NCI-H526 treated with DMSO at 0.1 percent for 48 hours (cell line): Measurements from ENCODE around the gene ESRRB.
A peak's percentile ranks its signal among the peaks of the same experiment; 100 is the strongest.

Experiments
- DNase-seq: peaks from one replicate; lab custom pipeline; 2025; lab: John Stamatoyannopoulos, UW

ESRRB gene

DNA sequence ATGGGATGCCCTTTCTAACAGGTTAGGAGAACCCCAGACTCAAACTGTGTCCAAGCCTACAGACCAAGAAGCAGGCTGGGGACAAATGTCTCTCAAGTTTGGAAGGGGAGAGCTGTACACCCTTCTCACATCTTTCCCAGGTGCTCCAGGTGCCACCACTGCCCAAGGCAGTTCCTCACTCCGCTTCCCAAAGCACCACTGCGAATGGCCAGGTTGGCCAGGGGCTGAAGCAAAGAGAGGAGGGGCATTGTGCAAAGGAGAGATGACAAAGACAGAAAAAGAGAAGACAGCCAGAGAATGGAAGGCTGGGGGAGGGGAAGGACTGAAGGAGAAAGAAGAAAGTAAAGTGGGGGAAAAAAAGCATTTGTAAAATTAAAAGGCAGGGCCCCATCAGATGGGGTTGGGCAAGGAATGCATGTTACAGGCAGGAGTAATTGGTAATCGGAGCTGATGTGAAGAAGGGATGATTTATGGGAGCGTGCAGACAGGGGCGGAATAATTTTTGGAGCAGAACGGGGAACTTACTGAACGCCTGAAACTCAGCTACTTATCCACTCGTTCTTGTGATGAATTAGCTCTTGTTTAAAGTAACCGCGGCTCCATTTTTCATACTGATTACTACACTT, 165.8 kb downstream of the ESRRB start:
- DNase-seq: peak; percentile 9

DNA sequence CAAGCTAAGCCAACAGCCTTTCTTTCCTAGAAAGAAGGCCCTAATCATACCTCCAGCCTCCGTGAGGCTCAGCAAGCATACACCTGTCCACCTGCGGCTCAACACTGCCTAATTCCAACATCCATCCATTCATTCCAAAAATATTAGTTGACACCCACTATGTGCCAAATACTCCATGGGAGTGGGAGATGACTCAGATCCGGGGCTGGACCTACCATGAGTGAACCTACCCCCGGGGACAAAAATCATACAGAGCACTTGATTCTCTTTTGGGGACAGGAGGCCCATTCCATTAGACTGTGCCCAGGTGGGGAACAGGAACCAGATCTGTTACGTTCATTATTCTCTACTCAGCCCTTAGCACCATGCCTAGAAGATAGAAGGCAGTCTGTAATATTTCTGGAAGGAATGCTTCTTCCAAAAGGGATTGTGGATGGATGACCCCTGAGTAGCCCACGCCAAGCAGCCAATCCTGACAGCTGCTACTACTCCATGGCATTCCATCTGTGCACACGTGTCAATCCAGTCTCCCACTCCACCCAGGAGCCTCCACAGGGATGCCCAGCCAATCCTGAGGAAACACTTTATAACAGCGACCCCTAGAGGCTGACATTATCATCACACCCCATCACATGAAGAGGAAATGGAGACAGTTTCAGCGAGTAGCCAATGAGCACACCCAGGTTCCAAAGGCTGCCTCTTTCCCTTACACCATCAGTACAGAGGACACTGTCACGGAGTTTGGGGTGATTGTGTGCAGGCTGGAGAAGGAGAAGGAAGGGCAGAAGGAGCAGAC, 170.7 kb downstream of the ESRRB start:
- DNase-seq: peak; percentile 29

DNA sequence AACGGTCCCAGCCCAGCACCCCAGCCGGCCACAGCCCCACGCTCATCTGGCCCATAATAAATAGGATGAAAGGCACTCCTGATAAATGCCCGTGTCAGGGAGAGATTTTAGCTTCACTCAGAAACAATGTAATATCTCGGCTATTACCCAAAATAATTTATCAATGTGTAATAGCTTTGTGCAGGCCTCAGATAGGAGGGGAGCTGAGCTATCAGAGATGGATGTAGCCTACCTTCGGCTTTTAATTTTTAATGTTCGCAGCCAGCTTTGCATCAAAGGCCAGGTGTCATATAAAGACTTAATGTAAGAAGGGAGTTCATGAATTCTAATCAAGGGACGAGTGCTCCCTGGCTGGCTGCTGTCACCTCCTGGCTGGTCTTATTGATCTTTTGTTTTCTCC, 171.9 kb downstream of the ESRRB start:
- DNase-seq: no peak

DNA sequence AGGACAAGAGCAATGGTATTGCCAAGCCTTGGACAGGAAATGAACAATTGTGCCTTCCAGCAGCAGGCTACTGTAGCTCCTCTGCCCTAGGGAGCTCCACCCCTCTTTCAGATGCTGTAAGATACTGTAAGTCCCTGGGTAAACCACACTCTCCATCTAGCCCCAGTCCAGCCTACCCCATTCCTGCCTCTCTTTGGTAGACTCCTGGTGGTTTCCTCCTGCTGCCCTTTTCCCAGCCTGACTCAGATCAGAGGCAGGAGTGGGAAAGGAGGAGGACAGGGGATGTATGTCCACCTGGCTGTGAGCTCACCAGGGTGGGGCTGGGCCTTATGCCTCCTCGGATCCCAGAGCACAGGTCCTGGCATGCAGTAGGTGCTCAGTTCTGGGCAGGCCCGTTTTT, 174.6 kb downstream of the ESRRB start:
- no peak for DNase-seq

DNA sequence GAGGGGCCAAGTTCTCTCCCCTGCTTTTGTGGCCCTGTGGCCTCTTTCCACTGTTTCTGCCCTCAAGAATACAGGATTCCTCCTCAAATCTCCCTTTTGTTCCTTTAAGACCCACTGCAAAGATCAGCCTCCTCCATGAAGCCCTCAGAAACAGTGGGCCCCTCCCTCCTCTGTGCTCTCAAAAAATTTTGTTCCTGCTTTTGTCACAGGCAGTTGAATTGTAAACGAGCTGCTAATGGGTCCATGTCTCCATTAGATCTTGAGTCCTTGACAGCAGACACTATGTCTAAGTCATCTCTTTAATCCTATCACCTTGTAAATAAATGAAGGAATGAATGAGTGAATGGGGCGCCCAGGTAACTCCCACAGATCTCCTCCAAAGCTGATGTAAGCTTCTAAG, 175.2 kb downstream of the ESRRB start:
- no peak for DNase-seq
